Endothelial cell of umbilical vein (primary cell): ENCODE data around the gene THBS4. TPM values are rescaled to one million over a fixed set of nuclear protein-coding genes. Genes with fewer than 3 reads are reported as not detected.

Experiments used
- BruUV-seq: library from RNA; stranded (reverse); fragments of 400-500 nt; replicated peaks from 2 replicates; lab custom pipeline; 2021; lab: Mats Ljungman, UMichigan
- CTCF ChIA-PET: fragments of 300-600, 350-600 bp; sonication (Branson Sonifier 250); formaldehyde crosslinking; loops from one replicate; lab custom pipeline; 2021; ENCODE audit warnings: antibody characterized with exemption, inconsistent platforms; lab: Charles Lee
- POLR2A ChIA-PET: fragments of 300-600, 350-600 bp; sonication (Branson Sonifier 250); formaldehyde crosslinking; loops from one replicate; lab custom pipeline; 2021; ENCODE audit warnings: antibody characterized with exemption, inconsistent platforms; lab: Charles Lee
- DNase-seq: peaks from one replicate; pipeline ENCODE4 v3.0.0-alpha.2; 2011; ENCODE audit warnings: low read depth, low spot score
- FAIRE-seq: peaks from 2 replicates; lab custom pipeline; 2011; peaks lifted over from hg19 to GRCh38; lab: Jason Lieb, UNC
- H2AFZ ChIP-seq: 2 replicates; pipeline ENCODE4 v1.6.0; 2012; ENCODE audit warnings: low read depth, low read length, control low read depth, inconsistent platforms
- H3K27ac ChIP-seq: 2 replicates; pipeline ENCODE4 v1.5.1; 2011; ENCODE audit warnings: low read depth, mild to moderate bottlenecking, control low read depth, low read length, moderate library complexity; ENCODE audit not compliant: insufficient read depth
- H3K27me3 ChIP-seq, 2 experiments: 2 replicates each; pipeline versions ENCODE4 v1.6.0 to v1.6.1; 2011; ENCODE audit warnings: low read length in 2 of 2, mixed read lengths in 1 of 2; ENCODE audit not compliant: control insufficient read depth in 2 of 2, insufficient read depth in 2 of 2
- H3K36me3 ChIP-seq, 2 experiments: 2 replicates in 1 of 2; 3 replicates in 1 of 2; pipeline ENCODE4 v1.5.1; 2011; ENCODE audit warnings: low read length in 2 of 2, mild to moderate bottlenecking in 1 of 2, moderate library complexity in 1 of 2; ENCODE audit not compliant: control insufficient read depth in 2 of 2, insufficient read depth in 2 of 2; ENCODE audit errors: extremely low read depth in 1 of 2
- H3K4me1 ChIP-seq: 3 replicates; pipeline ENCODE4 v1.5.1; 2011; ENCODE audit warnings: mild to moderate bottlenecking, low read length; ENCODE audit not compliant: control insufficient read depth, insufficient read depth; ENCODE audit errors: extremely low read depth
- H3K4me2 ChIP-seq: 2 replicates; pipeline ENCODE4 v1.6.1; 2011; ENCODE audit warnings: low read length, control low read depth, mixed read lengths; ENCODE audit not compliant: insufficient read depth
- H3K4me3 ChIP-seq, 3 experiments: fragments of 200-600 bp in 1 of 3; sonication (generic), shearing (Covaris generic) in 1 of 3; replicated peaks in 1 of 3; 2 replicates each; pipeline ENCODE4 v1.5.1; 2011 to 2016; ENCODE audit warnings: control low read depth in 3 of 3, low read length in 3 of 3, mild to moderate bottlenecking in 2 of 3, inconsistent platforms in 1 of 3, low read depth in 1 of 3, moderate library complexity in 1 of 3; ENCODE audit not compliant: insufficient read depth in 1 of 3
- H3K79me2 ChIP-seq: 2 replicates; pipeline ENCODE4 v1.6.0; 2012; ENCODE audit warnings: low read length, inconsistent platforms; ENCODE audit not compliant: control insufficient read depth, insufficient read depth
- H3K9ac ChIP-seq: replicated peaks from 2 replicates; pipeline ENCODE3; 2011; ENCODE audit warnings: low read length, control low read depth; ENCODE audit not compliant: insufficient read depth; ENCODE audit errors: extremely low read depth
- H3K9me1 ChIP-seq: replicated peaks from 3 replicates; pipeline ENCODE4 v1.6.0; 2011; ENCODE audit warnings: mild to moderate bottlenecking, low read length; ENCODE audit not compliant: control insufficient read depth, insufficient read depth; ENCODE audit errors: extremely low read depth
- H3K9me3 ChIP-seq: replicated peaks from 2 replicates; pipeline ENCODE4 v1.5.1; 2012; ENCODE audit warnings: low read length, inconsistent platforms; ENCODE audit not compliant: control insufficient read depth, insufficient read depth
- H4K20me1 ChIP-seq: replicated peaks from 2 replicates; pipeline ENCODE3; 2011; ENCODE audit warnings: mild to moderate bottlenecking, low read length; ENCODE audit not compliant: control insufficient read depth, insufficient read depth; ENCODE audit errors: extremely low read depth
- EZH2 ChIP-seq: IDR thresholded peaks from 2 replicates; pipeline ENCODE4 v1.6.1; 2012; ENCODE audit warnings: borderline replicate concordance, low read depth, mild to moderate bottlenecking, moderate library complexity, low read length, inconsistent platforms; ENCODE audit not compliant: severe bottlenecking
- FOS ChIP-seq: IDR thresholded peaks from 2 replicates; pipeline ENCODE4 v1.6.1; 2011; ENCODE audit warnings: mild to moderate bottlenecking, low read length, moderate library complexity, borderline replicate concordance; ENCODE audit not compliant: insufficient read depth
- GATA2 ChIP-seq: IDR thresholded peaks from 2 replicates; pipeline ENCODE4 v1.7.0; 2011; ENCODE audit warnings: low read depth, mild to moderate bottlenecking, moderate library complexity, mixed read lengths, low read length; ENCODE audit not compliant: insufficient read length, insufficient read depth
- MAX ChIP-seq: IDR thresholded peaks from 2 replicates; pipeline ENCODE4 v1.6.1; 2011; ENCODE audit not compliant: insufficient read depth, insufficient read length
- MYC ChIP-seq: IDR thresholded peaks from one replicate; pipeline ENCODE4 v1.6.1; 2011; ENCODE audit warnings: mild to moderate bottlenecking, low read depth, low read length
- POLR2A ChIP-seq: IDR thresholded peaks from 2 replicates; pipeline ENCODE4 v1.6.1; 2012; ENCODE audit warnings: low read depth, mild to moderate bottlenecking, control low read depth, low read length
- dilution Hi-C: fragments of 300-500 bp; cut with MboI; formaldehyde crosslinking; loops from one replicate; pipeline ENCODE4 v1.15.0; 2019; ENCODE audit warnings: low sequenced_read_pairs; ENCODE audit not compliant: extremely low pct_ligation_motif_present
- intact Hi-C: fragments of 100-400 bp; cut with micrococcal nuclease; formaldehyde crosslinking; loops from one replicate; pipeline ENCODE4 v1.10.0; 2022
- polyA plus RNA-seq, 4 experiments: library from polyadenylated mRNA; depleted of rRNA in 3 of 4; stranded (reverse) in 3 of 4; unstranded in 1 of 4; fragments of >200 nt; gene quantifications; 2 replicates each; pipeline versions ENCODE4 v1.2.1 to v1.2.3, GENCODE V29; 2011 to 2012; ENCODE audit warnings: missing spikeins in 1 of 4
- total RNA-seq: library from RNA; stranded (reverse); gene quantifications from 2 replicates; pipeline ENCODE4 v1.2.3, GENCODE V29; 2021
- TF ChIP-seq, protein P1 (sequence below), 2 donors: IDR thresholded peaks; 1 replicate in 1 of 2; 2 replicates in 1 of 2; pipeline ENCODE4 v1.5.1; 2011; ENCODE audit warnings: low read length in 2 of 2, mild to moderate bottlenecking in 2 of 2, moderate library complexity in 2 of 2, control low read depth in 1 of 2, inconsistent platforms in 1 of 2, low read depth in 1 of 2; ENCODE audit not compliant: insufficient read depth in 1 of 2; ENCODE audit errors: extremely low read depth in 1 of 2

THBS4 gene
- total and polyA plus RNA-seq, 2 donors (not counting 3 experiments of a cell fraction or from before 2014, with no cell fraction given): not detected

DNA sequence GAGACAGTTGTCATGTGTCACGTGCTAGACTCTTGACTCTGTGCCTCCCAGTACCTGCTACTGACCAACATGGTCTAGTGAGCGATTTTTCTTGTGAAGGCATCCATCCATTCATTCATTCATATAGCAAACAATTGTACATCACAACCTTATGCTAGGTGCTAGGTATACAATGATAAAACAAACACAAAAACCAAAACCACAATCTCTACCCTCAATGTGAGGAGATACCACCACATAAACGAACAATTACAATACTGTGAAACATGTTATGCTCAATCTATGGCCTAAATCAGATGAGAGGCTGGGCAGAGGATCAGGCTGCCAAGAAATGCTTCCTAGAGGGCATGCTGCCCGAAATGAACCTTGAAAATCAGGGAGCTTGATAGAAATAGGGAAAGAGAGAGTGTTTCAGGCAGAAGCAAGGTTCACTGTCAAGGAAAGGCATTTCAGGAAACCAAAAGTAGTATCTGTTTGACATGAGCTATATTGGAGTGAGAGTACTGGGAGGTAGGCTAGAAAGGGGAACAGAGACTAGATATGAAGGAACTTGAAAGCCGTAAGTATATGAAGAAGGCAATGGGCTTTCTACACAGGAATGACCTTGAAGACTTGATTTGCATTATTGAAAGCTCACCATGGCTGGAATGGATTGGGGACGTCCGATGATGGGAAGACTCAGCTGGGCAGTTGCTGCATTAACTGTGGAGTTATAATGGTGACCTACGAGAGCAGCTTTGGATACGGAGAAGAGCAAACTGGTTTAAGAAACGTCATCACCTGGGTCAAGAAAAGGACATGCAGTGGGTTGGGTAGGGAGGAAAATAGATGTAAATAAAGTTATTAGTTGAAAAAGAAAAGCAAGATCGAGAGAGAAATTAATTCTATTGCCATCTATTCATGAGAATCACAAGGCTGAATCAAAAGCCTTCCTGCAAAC, 90.1 kb downstream of the THBS4 start:
- no peak overlapping the region for H3K4me3 ChIP-seq
- dilution Hi-C loops: no loop called here
- H3K4me1 ChIP-seq: no peaks in the 10 kb centered on the region
- no peaks in the 10 kb centered on the region for H4K20me1 ChIP-seq
- no peaks in the 10 kb centered on the region for H3K36me3 ChIP-seq
- TF ChIP-seq EZH2 (no peak), MYC (no peak), GATA2 (no peak), POLR2A (no peak), FOS (no peak)
- ChIA-PET POLR2A (no interaction called here), CTCF (interaction anchor here (1.3 to 2.5 kb wide), 2 partner anchors 34 to 42 kb away, joined by 3 to 8 read pairs; no protein-coding TSS in a partner anchor)
- no peaks in the 10 kb centered on the region for H3K9me3 ChIP-seq
- FAIRE-seq (no peak), DNase-seq (no peak)
- no peak overlapping the region for H3K9ac ChIP-seq
- H3K27ac ChIP-seq: no peak overlapping the region
- H3K4me2 ChIP-seq: no peak overlapping the region
- BruUV-seq: no TSS peak
- no peaks in the 10 kb centered on the region for H3K79me2 ChIP-seq
- intact Hi-C loops: no loop called here
- no peaks in the 10 kb centered on the region for H3K9me1 ChIP-seq
- no peaks in the 10 kb centered on the region for H3K27me3 ChIP-seq
- H2AFZ ChIP-seq: no peak overlapping the region

DNA sequence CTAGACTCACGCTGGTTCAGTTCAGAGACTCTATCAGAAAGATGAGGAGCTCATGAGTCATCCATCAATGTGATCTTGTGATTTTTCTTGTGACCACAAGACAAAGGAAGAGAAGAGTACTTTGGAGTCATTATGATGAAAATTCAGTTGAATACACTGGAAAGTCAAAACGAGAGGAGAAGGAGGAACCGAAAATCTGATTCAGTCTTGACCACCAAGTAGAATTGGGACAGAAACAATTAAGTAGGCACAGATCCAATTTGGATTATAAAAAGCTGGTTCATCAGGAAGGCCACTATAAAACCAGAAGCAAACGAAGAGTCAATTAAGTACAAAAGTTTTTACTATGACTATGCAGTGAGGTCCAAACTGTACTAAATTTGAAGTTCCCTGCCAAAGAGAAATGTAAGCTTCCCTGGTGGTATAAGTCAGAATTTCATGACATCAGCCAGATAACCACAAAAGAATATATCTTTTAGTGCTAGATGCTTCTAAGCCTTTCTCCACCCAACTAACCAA, 90.9 kb downstream of the THBS4 start:
- POLR2A ChIA-PET: no interaction called here
- BruUV-seq: no TSS peak
- H4K20me1 ChIP-seq: no peaks in the 10 kb centered on the region
- FAIRE-seq: no peak
- no peaks in the 10 kb centered on the region for H3K36me3 ChIP-seq
- no peak overlapping the region for H3K9ac ChIP-seq
- intact Hi-C loops: no loop called here
- no peaks in the 10 kb centered on the region for H3K4me1 ChIP-seq
- H3K4me3 ChIP-seq: no peak overlapping the region
- H3K4me2 ChIP-seq: no peak overlapping the region
- no peak for DNase-seq
- CTCF ChIA-PET: interaction anchor here (1.3 kb wide), 1 partner anchor 34 kb away, joined by 3 read pairs; no protein-coding TSS in a partner anchor
- dilution Hi-C loops: no loop called here
- H3K27ac ChIP-seq: no peak overlapping the region
- H3K27me3 ChIP-seq: no peaks in the 10 kb centered on the region
- no peaks in the 10 kb centered on the region for H3K9me1 ChIP-seq
- no peak overlapping the region for H2AFZ ChIP-seq
- H3K79me2 ChIP-seq: no peaks in the 10 kb centered on the region
- H3K9me3 ChIP-seq: no peaks in the 10 kb centered on the region
- TF ChIP-seq, protein P1, sequence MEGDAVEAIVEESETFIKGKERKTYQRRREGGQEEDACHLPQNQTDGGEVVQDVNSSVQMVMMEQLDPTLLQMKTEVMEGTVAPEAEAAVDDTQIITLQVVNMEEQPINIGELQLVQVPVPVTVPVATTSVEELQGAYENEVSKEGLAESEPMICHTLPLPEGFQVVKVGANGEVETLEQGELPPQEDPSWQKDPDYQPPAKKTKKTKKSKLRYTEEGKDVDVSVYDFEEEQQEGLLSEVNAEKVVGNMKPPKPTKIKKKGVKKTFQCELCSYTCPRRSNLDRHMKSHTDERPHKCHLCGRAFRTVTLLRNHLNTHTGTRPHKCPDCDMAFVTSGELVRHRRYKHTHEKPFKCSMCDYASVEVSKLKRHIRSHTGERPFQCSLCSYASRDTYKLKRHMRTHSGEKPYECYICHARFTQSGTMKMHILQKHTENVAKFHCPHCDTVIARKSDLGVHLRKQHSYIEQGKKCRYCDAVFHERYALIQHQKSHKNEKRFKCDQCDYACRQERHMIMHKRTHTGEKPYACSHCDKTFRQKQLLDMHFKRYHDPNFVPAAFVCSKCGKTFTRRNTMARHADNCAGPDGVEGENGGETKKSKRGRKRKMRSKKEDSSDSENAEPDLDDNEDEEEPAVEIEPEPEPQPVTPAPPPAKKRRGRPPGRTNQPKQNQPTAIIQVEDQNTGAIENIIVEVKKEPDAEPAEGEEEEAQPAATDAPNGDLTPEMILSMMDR (IDR thresholded peaks at IDR 0.05; ENCODE audit: extremely low read depth in 1 of 2, insufficient read depth in 1 of 2, low read depth in 1 of 2, low read length in 2 of 2): no peak
- TF ChIP-seq GATA2: no peak
- TF ChIP-seq MYC: no peak
- no peak for TF ChIP-seq EZH2
- TF ChIP-seq FOS: no peak
- TF ChIP-seq MAX: no peak
- TF ChIP-seq POLR2A: no peak
